K562 (cell line): Measurements from ENCODE around the gene RNF26. TPM values are rescaled to one million over a fixed set of nuclear protein-coding genes. Genes with fewer than 3 reads are reported as not detected.

Experiments
- BCOR ChIP-seq: fragments of 450-650 bp; IDR thresholded peaks from 2 replicates; pipeline ENCODE4 v1.6.1; 2016
- BRD9 ChIP-seq: fragments of 450-650 bp; IDR thresholded peaks from 2 replicates; pipeline ENCODE4 v1.6.1; 2018; ENCODE audit warnings: low read depth; ENCODE audit not compliant: partially characterized antibody
- CBFA2T2 ChIP-seq: fragments of 450-650 bp; conservative IDR thresholded peaks from 2 replicates; pipeline ENCODE4 v1.6.1; 2017; ENCODE audit warnings: mild to moderate bottlenecking
- ESRRB ChIP-seq: fragments of 250-450 bp; sonication (Bioruptor Pico); IDR thresholded peaks from 2 replicates; pipeline ENCODE4 v1.5.0; 2020; ENCODE audit warnings: mild to moderate bottlenecking, moderate library complexity, borderline replicate concordance
- GABPA ChIP-seq: fragments of 200-800 bp; sonication (Bioruptor generic); conservative IDR thresholded peaks from 2 replicates; pipeline ENCODE4 v1.6.1; 2016; ENCODE audit warnings: low read depth, missing genetic modification characterization, missing compliant biosample characterization
- KLF16 ChIP-seq: IDR thresholded peaks from 2 replicates; pipeline ENCODE4 v1.6.1; 2016; ENCODE audit warnings: antibody characterized with exemption
- polyA plus RNA-seq, 8 experiments: library from polyadenylated mRNA; depleted of rRNA in 4 of 8; stranded (reverse) in 5 of 8; unstranded in 3 of 8; fragments of >200 nt; fragmentation: Nextera tagmentation in 2 of 8; fragmentation: Illumina TruSeq in 1 of 8; extraction: Ambion mirVana in 2 of 8; extraction: Trizol in 1 of 8; gene quantifications; 2 replicates each; pipeline versions ENCODE4 v1.2.1 to v1.2.3, GENCODE V29; 2011 to 2014; ENCODE audit warnings: inconsistent platforms in 1 of 8, missing spikeins in 1 of 8
- total RNA-seq, 7 experiments: library from RNA; depleted of rRNA in 6 of 7; stranded (reverse); fragments of >200 nt in 6 of 7; fragmentation: Illumina TruSeq in 2 of 7; extraction: Trizol in 2 of 7; gene quantifications; 2 replicates each; pipeline versions ENCODE4 v1.2.1 to v1.2.3, GENCODE V29; 2011 to 2021; ENCODE audit warnings: low replicate concordance in 1 of 7
- TF ChIP-seq, protein P1 (sequence below): fragments of 450-650 bp; IDR thresholded peaks from 2 replicates; pipeline ENCODE4 v1.6.1; 2016; ENCODE audit warnings: mild to moderate bottlenecking, moderate library complexity
- TF ChIP-seq, protein P2 (sequence below): sonication (generic); formaldehyde crosslinking; IDR thresholded peaks from 2 replicates; pipeline ENCODE4 v1.8.0; 2022; ENCODE audit warnings: missing genetic modification reagents, mild to moderate bottlenecking, borderline replicate concordance
- TF ChIP-seq, protein P3 (sequence below): sonication (generic); formaldehyde crosslinking; IDR thresholded peaks from 2 replicates; pipeline ENCODE4 v1.8.0; 2022; ENCODE audit warnings: mild to moderate bottlenecking, missing genetic modification reagents, borderline replicate concordance
- TF ChIP-seq, protein P4 (sequence below): fragments of 200-800 bp; sonication (Bioruptor generic); IDR thresholded peaks from 2 replicates; pipeline ENCODE4 v1.6.1; 2017; ENCODE audit warnings: missing genetic modification characterization, missing compliant biosample characterization

RNF26 gene
- total and polyA plus RNA-seq, 9 of the 15 experiments (the other 6 are each of a cell fraction or from before 2014, with no cell fraction given), result 5.3 to 53.6 (median 12.7) TPM

DNA sequence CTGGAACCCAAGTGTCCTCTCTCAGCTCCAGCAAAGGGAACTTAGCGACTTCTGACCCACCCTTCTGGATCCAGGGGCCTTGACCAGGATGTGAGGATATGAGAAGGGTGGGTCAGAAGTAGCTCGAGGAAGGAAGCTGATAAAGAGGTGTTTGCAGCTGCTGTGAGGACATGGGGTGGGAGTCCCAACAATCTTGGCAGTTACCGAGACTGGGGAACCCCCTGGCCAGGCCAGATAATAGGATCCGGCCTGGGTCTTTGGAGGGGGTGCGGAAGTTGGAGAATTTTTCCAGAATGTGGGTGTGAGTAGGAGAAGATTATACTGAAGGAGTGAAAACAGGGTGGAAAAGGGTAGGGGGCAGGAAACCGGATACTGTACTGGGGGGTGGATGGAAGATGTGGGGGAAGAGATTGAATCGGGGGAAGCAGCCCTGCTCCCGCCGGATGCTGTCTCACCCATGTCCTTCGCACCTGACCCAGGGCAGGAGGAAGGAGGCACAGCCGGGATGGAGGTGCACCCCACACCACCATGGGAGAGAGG, 14.6 kb upstream of the RNF26 start (continued):
- TF ChIP-seq, protein P1, sequence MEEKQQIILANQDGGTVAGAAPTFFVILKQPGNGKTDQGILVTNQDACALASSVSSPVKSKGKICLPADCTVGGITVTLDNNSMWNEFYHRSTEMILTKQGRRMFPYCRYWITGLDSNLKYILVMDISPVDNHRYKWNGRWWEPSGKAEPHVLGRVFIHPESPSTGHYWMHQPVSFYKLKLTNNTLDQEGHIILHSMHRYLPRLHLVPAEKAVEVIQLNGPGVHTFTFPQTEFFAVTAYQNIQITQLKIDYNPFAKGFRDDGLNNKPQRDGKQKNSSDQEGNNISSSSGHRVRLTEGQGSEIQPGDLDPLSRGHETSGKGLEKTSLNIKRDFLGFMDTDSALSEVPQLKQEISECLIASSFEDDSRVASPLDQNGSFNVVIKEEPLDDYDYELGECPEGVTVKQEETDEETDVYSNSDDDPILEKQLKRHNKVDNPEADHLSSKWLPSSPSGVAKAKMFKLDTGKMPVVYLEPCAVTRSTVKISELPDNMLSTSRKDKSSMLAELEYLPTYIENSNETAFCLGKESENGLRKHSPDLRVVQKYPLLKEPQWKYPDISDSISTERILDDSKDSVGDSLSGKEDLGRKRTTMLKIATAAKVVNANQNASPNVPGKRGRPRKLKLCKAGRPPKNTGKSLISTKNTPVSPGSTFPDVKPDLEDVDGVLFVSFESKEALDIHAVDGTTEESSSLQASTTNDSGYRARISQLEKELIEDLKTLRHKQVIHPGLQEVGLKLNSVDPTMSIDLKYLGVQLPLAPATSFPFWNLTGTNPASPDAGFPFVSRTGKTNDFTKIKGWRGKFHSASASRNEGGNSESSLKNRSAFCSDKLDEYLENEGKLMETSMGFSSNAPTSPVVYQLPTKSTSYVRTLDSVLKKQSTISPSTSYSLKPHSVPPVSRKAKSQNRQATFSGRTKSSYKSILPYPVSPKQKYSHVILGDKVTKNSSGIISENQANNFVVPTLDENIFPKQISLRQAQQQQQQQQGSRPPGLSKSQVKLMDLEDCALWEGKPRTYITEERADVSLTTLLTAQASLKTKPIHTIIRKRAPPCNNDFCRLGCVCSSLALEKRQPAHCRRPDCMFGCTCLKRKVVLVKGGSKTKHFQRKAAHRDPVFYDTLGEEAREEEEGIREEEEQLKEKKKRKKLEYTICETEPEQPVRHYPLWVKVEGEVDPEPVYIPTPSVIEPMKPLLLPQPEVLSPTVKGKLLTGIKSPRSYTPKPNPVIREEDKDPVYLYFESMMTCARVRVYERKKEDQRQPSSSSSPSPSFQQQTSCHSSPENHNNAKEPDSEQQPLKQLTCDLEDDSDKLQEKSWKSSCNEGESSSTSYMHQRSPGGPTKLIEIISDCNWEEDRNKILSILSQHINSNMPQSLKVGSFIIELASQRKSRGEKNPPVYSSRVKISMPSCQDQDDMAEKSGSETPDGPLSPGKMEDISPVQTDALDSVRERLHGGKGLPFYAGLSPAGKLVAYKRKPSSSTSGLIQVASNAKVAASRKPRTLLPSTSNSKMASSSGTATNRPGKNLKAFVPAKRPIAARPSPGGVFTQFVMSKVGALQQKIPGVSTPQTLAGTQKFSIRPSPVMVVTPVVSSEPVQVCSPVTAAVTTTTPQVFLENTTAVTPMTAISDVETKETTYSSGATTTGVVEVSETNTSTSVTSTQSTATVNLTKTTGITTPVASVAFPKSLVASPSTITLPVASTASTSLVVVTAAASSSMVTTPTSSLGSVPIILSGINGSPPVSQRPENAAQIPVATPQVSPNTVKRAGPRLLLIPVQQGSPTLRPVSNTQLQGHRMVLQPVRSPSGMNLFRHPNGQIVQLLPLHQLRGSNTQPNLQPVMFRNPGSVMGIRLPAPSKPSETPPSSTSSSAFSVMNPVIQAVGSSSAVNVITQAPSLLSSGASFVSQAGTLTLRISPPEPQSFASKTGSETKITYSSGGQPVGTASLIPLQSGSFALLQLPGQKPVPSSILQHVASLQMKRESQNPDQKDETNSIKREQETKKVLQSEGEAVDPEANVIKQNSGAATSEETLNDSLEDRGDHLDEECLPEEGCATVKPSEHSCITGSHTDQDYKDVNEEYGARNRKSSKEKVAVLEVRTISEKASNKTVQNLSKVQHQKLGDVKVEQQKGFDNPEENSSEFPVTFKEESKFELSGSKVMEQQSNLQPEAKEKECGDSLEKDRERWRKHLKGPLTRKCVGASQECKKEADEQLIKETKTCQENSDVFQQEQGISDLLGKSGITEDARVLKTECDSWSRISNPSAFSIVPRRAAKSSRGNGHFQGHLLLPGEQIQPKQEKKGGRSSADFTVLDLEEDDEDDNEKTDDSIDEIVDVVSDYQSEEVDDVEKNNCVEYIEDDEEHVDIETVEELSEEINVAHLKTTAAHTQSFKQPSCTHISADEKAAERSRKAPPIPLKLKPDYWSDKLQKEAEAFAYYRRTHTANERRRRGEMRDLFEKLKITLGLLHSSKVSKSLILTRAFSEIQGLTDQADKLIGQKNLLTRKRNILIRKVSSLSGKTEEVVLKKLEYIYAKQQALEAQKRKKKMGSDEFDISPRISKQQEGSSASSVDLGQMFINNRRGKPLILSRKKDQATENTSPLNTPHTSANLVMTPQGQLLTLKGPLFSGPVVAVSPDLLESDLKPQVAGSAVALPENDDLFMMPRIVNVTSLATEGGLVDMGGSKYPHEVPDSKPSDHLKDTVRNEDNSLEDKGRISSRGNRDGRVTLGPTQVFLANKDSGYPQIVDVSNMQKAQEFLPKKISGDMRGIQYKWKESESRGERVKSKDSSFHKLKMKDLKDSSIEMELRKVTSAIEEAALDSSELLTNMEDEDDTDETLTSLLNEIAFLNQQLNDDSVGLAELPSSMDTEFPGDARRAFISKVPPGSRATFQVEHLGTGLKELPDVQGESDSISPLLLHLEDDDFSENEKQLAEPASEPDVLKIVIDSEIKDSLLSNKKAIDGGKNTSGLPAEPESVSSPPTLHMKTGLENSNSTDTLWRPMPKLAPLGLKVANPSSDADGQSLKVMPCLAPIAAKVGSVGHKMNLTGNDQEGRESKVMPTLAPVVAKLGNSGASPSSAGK, result peak; percentile 68
- TF ChIP-seq, protein P2, sequence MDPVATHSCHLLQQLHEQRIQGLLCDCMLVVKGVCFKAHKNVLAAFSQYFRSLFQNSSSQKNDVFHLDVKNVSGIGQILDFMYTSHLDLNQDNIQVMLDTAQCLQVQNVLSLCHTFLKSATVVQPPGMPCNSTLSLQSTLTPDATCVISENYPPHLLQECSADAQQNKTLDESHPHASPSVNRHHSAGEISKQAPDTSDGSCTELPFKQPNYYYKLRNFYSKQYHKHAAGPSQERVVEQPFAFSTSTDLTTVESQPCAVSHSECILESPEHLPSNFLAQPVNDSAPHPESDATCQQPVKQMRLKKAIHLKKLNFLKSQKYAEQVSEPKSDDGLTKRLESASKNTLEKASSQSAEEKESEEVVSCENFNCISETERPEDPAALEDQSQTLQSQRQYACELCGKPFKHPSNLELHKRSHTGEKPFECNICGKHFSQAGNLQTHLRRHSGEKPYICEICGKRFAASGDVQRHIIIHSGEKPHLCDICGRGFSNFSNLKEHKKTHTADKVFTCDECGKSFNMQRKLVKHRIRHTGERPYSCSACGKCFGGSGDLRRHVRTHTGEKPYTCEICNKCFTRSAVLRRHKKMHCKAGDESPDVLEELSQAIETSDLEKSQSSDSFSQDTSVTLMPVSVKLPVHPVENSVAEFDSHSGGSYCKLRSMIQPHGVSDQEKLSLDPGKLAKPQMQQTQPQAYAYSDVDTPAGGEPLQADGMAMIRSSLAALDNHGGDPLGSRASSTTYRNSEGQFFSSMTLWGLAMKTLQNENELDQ (CRISPR knock-in tag), result no peak
- TF ChIP-seq, protein P3, sequence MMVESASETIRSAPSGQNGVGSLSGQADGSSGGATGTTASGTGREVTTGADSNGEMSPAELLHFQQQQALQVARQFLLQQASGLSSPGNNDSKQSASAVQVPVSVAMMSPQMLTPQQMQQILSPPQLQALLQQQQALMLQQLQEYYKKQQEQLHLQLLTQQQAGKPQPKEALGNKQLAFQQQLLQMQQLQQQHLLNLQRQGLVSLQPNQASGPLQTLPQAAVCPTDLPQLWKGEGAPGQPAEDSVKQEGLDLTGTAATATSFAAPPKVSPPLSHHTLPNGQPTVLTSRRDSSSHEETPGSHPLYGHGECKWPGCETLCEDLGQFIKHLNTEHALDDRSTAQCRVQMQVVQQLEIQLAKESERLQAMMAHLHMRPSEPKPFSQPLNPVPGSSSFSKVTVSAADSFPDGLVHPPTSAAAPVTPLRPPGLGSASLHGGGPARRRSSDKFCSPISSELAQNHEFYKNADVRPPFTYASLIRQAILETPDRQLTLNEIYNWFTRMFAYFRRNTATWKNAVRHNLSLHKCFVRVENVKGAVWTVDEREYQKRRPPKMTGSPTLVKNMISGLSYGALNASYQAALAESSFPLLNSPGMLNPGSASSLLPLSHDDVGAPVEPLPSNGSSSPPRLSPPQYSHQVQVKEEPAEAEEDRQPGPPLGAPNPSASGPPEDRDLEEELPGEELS (CRISPR knock-in tag), result no peak
- peak; percentile 77; the same call in 1 of the 2 replicates for TF ChIP-seq KLF16
- TF ChIP-seq BCOR, result 0 out of 2 replicates have a peak, but pooled peaks have one; percentile 18
- peak; percentile 38 for TF ChIP-seq BRD9
- TF ChIP-seq CBFA2T2, result peak; percentile 87
- no peak for TF ChIP-seq ESRRB
- TF ChIP-seq, protein P4, sequence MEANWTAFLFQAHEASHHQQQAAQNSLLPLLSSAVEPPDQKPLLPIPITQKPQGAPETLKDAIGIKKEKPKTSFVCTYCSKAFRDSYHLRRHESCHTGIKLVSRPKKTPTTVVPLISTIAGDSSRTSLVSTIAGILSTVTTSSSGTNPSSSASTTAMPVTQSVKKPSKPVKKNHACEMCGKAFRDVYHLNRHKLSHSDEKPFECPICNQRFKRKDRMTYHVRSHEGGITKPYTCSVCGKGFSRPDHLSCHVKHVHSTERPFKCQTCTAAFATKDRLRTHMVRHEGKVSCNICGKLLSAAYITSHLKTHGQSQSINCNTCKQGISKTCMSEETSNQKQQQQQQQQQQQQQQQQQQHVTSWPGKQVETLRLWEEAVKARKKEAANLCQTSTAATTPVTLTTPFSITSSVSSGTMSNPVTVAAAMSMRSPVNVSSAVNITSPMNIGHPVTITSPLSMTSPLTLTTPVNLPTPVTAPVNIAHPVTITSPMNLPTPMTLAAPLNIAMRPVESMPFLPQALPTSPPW (CRISPR knock-in tag), result peak; percentile 4; the same call in 1 of the 2 replicates
- peak; percentile 28; the same call in 1 of the 2 replicates for TF ChIP-seq GABPA (tag)
